Peyer's patch (tissue), 4 donors: ENCODE measurements around the gene UNKL. TPM values are rescaled to one million over a fixed set of nuclear protein-coding genes. Genes with fewer than 3 reads are reported as not detected.

Source experiments
- DNase-seq, 3 donors: peaks; one replicate each; pipeline ENCODE4 v3.0.0-alpha.2; 2017 to 2019
- H3K27ac ChIP-seq, 4 donors: fragments of 200-600 bp; sonication (generic); one replicate each; pipeline ENCODE4 v1.5.1; 2016 to 2019
- H3K27me3 ChIP-seq, 2 donors: fragments of 200-600 bp; sonication (generic); one replicate each; pipeline ENCODE4 v1.5.1; 2019
- H3K36me3 ChIP-seq, 3 donors: fragments of 200-600 bp; sonication (generic); one replicate each; pipeline ENCODE4 v1.5.1; 2016 to 2019
- H3K4me1 ChIP-seq, 4 donors: fragments of 200-600 bp; sonication (generic); one replicate each; pipeline ENCODE4 v1.5.1; 2016 to 2019
- H3K4me3 ChIP-seq, 4 donors: fragments of 200-600 bp; sonication (generic); 1 replicate in 3 of 4; 2 replicates in 1 of 4; pipeline ENCODE4 v1.5.1; 2016 to 2019; ENCODE audit warnings: mild to moderate bottlenecking in 1 of 4
- H3K9me3 ChIP-seq, 4 donors: fragments of 200-600 bp; sonication (generic); one replicate each; pipeline ENCODE4 v1.5.1; 2016 to 2019; ENCODE audit warnings: mild to moderate bottlenecking in 1 of 4
- POLR2A ChIP-seq, 2 donors: fragments of 450-650 bp; IDR thresholded peaks; one replicate each; pipeline ENCODE4 v1.5.1; 2017; ENCODE audit warnings: antibody characterized with exemption in 2 of 2, mild to moderate bottlenecking in 2 of 2, moderate library complexity in 2 of 2
- total RNA-seq, 4 donors: library from RNA; depleted of rRNA; stranded (reverse); fragments of >200 nt; gene quantifications; one replicate each; pipeline ENCODE4 v1.1.0, GENCODE V29; 2016
- TF ChIP-seq, protein P1 (sequence below), 6 experiments: fragments of 450-650 bp in 4 of 6; fragments of 200-600 bp in 2 of 6; sonication (generic) in 1 of 6; IDR thresholded peaks; one replicate each; pipeline ENCODE4 v1.5.1; 2017 to 2019; ENCODE audit warnings: antibody characterized with exemption in 6 of 6, mild to moderate bottlenecking in 3 of 6, moderate library complexity in 1 of 6

The UNKL gene
- total RNA-seq, 4 donors from 2014 or later = 10.9 to 113 (median 38.4) TPM

DNA sequence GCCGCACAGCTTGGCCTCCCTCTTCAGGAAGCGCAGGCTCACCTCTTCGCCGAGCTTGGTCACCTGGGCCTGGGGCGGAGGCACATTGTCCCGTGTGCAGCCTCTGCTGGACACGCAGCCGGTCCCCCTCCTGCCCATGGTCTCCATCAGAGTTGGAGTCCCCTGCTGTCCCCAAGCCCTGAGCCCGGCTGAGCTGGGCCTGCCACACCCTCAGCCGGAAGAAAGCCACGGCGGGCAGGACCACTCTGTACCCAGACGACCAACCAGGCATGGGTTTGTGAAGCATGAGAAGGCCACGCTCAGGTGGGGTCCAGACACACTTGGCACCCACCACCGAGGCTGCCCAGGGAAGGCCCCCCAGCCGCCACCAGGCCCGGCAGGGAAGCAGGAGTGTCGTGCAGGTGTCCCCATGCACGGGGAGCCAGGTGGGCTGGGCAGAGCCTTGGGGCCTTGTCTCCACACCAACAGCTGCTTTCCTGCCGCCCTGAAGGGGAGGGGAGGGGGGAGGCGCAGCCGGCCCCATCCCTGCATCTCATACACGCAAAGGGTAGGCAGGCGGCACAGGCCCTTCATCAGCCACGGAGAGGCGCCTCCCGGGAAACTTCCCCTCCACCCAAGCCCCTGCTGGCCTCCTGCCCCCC, 24.7 kb upstream of the UNKL start:
- Histone ChIP-seq H3K27ac (no peak overlapping the region), H3K9me3 (no peaks in the 10 kb centered on the region), H3K36me3 (no peaks in the 10 kb centered on the region), H3K4me3 (no peak overlapping the region), H3K27me3 (no peaks in the 10 kb centered on the region), H3K4me1 (no peaks in the 10 kb centered on the region)
- no peak for DNase-seq
- TF ChIP-seq, protein P1, sequence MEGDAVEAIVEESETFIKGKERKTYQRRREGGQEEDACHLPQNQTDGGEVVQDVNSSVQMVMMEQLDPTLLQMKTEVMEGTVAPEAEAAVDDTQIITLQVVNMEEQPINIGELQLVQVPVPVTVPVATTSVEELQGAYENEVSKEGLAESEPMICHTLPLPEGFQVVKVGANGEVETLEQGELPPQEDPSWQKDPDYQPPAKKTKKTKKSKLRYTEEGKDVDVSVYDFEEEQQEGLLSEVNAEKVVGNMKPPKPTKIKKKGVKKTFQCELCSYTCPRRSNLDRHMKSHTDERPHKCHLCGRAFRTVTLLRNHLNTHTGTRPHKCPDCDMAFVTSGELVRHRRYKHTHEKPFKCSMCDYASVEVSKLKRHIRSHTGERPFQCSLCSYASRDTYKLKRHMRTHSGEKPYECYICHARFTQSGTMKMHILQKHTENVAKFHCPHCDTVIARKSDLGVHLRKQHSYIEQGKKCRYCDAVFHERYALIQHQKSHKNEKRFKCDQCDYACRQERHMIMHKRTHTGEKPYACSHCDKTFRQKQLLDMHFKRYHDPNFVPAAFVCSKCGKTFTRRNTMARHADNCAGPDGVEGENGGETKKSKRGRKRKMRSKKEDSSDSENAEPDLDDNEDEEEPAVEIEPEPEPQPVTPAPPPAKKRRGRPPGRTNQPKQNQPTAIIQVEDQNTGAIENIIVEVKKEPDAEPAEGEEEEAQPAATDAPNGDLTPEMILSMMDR (IDR thresholded peaks at IDR 0.05) = no peak
- no peak for TF ChIP-seq POLR2A (IDR thresholded peaks at IDR 0.05)

DNA sequence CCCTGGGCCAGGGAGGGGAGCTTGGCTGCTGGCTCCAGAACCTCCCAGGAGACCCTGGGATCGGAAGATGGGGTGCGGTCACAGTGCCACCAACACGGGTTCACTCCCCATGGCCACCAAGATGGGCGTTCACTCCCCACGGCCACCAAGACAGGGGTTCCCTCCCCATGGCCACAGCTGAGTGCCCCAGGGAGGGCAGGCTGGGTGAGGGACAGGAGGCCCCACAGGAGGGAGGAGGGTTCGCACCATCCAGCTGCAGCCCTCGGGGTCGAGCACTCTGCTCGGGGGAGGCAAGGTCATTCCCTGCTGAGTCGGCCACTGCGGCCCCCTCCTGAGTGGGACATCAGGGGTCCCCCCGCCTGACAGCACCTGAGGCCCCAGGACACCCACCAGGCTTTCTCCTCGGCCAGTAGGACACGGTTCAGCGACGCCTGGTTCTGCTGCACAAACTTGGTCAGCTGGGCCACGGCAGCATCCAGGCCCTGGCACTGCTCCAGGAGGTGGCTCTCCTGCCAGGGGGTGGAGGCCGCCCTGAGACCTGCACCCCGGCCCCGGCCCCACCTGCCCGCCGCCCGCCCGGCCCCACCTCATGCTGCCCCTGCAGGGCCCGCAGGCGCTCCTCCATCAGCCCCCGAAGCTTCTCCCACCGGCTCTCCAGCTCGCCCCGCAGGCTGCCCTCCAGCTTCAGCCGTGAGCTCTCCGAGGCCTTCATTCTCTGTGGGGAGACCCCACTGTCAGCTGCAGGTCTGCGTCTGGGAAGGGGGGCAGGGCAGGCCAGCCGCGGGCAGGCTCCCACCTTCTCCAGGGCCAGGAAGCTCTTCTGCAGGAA, 23.9 kb upstream of the UNKL start:
- TF ChIP-seq, protein P1 (IDR thresholded peaks at IDR 0.05) = no peak
- TF ChIP-seq POLR2A (IDR thresholded peaks at IDR 0.05) = no peak
- no peaks in the 10 kb centered on the region for H3K27me3 ChIP-seq
- H3K4me1 ChIP-seq = no peaks in the 10 kb centered on the region
- DNase-seq = no peak
- H3K36me3 ChIP-seq = no peaks in the 10 kb centered on the region
- no peak overlapping the region for H3K4me3 ChIP-seq
- H3K9me3 ChIP-seq = no peaks in the 10 kb centered on the region
- H3K27ac ChIP-seq = no peak overlapping the region

DNA sequence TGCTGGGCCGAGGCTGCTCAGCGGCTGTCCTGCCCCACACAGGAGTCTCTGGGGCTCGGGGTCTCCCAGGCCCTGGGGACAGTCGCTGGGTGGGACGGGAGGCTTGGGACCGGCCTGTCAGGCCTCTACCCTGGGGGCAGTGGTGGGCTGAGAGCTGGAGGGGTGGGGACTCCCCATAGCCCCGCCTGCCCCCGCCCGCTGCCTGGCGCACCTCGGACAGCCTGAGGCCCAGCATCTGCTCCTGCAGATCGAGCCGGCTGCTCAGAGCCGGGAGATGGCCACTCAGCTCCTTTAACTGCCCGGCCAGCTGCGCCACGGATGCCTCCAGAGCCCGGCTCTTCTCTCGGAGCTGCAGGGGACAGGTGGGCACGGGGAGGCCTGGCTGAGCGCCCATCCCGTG, 23.1 kb upstream of the UNKL start:
- H3K4me1 ChIP-seq = no peaks in the 10 kb centered on the region
- no peaks in the 10 kb centered on the region for H3K36me3 ChIP-seq

DNA sequence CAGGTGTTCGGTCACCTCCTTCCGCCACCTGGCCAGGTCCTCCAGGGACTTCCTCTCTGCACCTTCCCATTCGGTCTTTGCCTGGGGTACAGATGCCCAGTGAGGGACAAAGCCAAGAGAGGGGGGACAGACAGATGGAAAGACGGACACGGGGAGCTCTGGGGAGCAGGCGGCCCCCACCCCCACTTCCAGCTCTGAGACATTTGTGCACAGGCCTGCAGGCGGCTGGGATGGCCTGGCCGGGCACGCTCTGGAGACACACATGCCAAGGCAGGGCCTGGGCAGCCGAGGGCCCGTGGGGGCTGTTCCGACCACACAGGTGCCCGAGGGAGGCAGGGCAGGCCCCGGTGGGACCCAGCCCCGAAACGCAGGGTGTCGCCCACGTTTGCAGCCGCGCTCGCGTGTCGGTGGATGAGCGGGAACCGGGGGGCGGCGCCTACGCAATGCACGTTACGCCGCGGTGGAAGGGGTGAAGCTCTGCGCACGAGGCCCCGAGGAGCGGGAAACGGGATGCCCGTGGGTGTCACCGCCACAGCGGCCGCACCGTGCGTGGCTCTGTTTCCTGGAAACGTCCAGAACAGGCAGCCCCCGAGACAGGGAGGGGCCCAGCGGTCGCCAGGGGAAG, 22.3 kb upstream of the UNKL start:
- Histone ChIP-seq H3K9me3 (no peaks in the 10 kb centered on the region), H3K4me3 (no peak overlapping the region), H3K36me3 (no peaks in the 10 kb centered on the region), H3K27me3 (no peaks in the 10 kb centered on the region), H3K4me1 (no peaks in the 10 kb centered on the region), H3K27ac (no peak overlapping the region)
- DNase-seq = no peak
- TF ChIP-seq, protein P1 (IDR thresholded peaks at IDR 0.05) = no peak
- TF ChIP-seq POLR2A (IDR thresholded peaks at IDR 0.05) = no peak

More for the DNA sequence above, 23.1 kb upstream of the UNKL start:
- H3K27me3 ChIP-seq = no peaks in the 10 kb centered on the region
- no peak overlapping the region for H3K4me3 ChIP-seq
- DNase-seq = no peak
- no peak overlapping the region for H3K27ac ChIP-seq
- H3K9me3 ChIP-seq = no peaks in the 10 kb centered on the region
- TF ChIP-seq, protein P1 (IDR thresholded peaks at IDR 0.05) = no peak
- TF ChIP-seq POLR2A (IDR thresholded peaks at IDR 0.05) = no peak

DNA sequence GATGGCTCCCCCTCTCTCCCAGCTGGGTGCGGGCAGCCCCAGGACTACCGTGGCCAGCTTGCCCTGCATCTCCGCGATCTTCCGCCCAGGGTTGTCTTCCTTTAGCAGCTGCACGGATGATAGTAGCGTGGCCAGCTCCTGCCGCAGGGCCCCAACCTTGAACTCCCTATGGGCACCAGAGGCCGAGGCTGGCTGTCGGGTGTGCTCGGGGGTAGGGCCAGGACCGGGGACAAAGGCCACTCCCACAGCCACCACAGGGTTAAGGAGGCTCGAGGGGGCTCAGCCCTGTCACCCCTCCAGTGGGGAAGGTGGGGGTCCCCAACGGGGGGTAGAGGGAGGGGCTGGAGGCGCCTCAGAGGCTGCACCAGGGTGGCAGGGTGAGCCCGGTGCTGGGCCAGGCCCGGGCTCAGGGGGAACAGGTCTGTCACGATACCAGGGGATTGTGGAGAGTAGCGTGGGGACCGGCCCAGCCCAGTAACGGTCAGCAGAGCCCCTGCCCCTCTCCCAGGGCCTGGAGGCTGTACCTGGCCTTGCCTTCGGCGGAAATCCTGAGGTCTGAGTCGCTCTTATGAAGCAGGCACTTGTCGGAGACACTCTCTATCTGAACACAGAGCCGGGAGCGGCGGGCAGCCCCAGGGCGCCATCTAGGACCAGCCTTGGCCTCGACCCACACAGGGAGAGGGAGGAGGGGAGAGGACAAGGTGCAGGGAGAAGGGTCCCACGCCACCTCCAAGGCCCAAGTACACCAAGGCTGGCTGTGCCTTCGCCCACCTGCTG, 21.6 kb upstream of the UNKL start:
- no peaks in the 10 kb centered on the region for H3K36me3 ChIP-seq
- no peaks in the 10 kb centered on the region for H3K9me3 ChIP-seq
- DNase-seq = no peak
- no peak for TF ChIP-seq POLR2A (IDR thresholded peaks at IDR 0.05)
- TF ChIP-seq, protein P1 (IDR thresholded peaks at IDR 0.05) = no peak
- no peak overlapping the region for H3K4me3 ChIP-seq
- H3K27ac ChIP-seq = no peak overlapping the region
- H3K4me1 ChIP-seq = no peaks in the 10 kb centered on the region
- H3K27me3 ChIP-seq = no peaks in the 10 kb centered on the region
